Right ventricle myocardium inferior (tissue), 1 donor: ENCODE results near the gene UBE2V1. TPM values are rescaled to one million over a fixed set of nuclear protein-coding genes. Genes with fewer than 3 reads are reported as not detected.
"Not testable (repeated sequence)": the region's sequence is repeated elsewhere in the genome, so short reads cannot be mapped to it uniquely, and the experiment has no call there.

Experiments
- ATAC-seq: fragments of 200-7000 bp; cut with Tn5 transposase; one replicate; pipeline ENCODE4 v1.9.1; 2020; ENCODE audit warnings: mild to moderate bottlenecking, moderate library complexity
- DNase-seq: peaks from one replicate; pipeline ENCODE4 v3.0.0; 2021; ENCODE audit errors: missing footprints
- intact Hi-C: fragments of 100-400 bp; cut with DNase I; formaldehyde crosslinking; loops from one replicate; pipeline ENCODE4 v1.11.0; 2022
- long read RNA-seq: library from polyadenylated mRNA; unstranded; transcript quantifications from one replicate; pipeline ENCODE4 v2.0.0, GENCODE V29; 2021
- total RNA-seq: library from RNA; stranded (reverse); fragmentation: NEBNext Ultra II Directional; extraction: Animal tissue kit (Norgen Biotek cat#: 25700); gene quantifications from one replicate; pipeline ENCODE4 v1.2.1, GENCODE V29; 2021
- donor health status: DM: no; HTN: yes; CAD: no; lungs with severe emphysema.

UBE2V1 gene
- total RNA-seq, result 74.3 TPM
- long read RNA-seq, transcript UBE2V1-203 (4 exons, 2,133 nt), result major isoform, 45 of 54 reads
- long read RNA-seq, partial matches to known transcripts, result 3 of 54 reads
- long read RNA-seq, other reads (novel, unspliced or antisense), result 3 of 54 reads

DNA sequence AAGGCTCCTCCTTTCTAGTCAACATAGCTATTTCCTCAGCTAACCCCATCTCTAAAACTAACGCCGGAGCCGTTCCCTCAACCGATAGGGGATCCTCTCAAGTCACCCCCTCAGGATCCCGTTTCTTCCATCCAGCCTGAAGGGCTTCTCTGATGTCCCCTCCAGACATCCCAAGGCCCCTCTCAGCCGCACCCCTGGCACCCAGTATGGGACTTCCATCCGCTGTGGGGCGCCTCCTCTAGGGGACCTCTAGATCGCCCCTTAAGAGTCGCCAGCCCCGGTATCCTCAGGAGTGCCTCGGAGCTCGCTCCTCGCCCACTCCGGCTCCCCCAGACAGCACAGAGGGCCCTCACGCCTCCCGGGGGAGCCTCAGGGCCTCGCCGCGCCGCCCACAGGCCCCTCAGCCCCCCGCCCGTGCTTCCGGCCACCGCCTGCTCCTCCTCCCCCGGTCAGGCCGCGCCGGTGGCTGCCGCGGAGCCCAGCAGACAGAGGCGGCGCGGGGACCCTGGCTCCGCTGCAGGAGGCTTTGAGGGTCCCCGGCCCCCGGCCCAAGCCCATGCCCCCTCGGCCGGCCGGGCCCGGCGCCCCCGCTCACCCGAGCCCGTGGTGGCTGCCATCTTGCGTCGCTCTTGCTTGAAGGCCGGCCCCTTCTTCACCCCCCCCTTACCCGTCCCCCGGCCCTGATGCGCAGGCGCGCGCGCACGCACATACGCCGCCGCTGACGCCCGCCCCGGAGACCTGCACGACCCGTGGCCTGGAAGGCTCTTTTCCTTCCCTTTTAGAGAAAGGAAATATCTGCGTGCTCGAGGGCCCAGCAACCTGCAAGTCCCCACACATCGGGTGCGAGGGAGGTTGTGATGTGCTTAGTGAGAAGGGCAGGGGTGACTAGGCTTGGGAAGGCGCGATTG lies at the start of gene UBE2V1:
Gene UBE2V1 (minus strand): TSS at position 639 of the 908 bp plus-strand sequence. CDS start 22 bp downstream, at position 617.
- ATAC-seq, result peak; percentile 87
- DNase-seq, result peak; percentile 97
- intact Hi-C loops, result loop anchor here (10.0 kb wide), 1 partner anchor 622 kb away; the partner anchor contains the start of gene PARD6B

- DNase-seq, ATAC-seq, intact Hi-C loops: not testable (repeated sequence)
These were observed 48.5 kb upstream of the UBE2V1 start for GRCh38 chr20:50161494-50161893.

DNA sequence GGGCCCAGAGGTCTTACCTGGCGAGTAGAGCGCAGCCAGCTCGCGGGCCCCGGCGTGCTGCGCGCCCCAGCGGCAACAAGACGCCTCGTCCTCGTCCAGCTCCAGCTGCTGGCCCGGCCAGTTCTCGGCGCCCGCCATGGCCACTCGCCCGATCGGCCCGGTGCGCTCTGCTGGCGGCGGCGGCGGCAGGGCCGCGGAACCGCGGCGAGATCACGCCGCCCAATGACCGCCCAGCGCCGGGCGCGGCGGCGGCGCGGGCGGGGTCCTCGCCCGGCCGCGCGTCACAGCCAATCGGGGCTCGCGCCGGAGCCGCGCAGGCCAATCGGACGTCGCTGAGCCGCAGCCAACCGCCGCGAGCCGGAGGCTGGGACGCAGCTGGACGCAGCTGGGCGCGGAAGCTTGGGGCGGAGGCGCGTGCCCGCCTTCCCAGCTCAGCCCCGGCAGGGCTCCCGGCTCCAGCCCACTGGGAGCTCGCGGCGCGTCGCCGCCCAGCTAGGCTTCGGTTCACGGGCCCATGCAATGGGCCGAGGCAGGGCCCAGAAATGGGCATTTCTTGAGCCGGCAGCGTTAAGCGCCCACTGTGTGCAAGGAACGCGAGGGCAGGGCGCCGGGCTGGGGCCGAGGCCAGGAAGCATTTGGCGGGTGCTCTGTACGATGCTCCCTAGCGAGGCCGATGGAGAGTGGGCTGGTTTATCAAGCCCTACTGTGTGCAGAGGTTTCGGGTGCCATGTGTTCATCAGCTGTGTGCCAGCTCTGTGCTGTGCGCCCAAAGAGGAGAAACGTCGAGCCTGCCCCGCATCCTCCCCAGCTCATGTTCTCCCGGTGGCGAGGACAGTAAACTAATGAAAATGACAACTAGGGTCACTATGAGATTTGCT lies 40.8 kb upstream of the UBE2V1 start, which contains the start of gene PEDS1:
Gene PEDS1 (minus strand): TSS at position 224 of the 878 bp plus-strand sequence. CDS start 86 bp downstream, at position 138.
- ATAC-seq (peak; percentile 97), DNase-seq (peak; percentile 96)
- intact Hi-C loops, result no loop called here

- intact Hi-C loops, result no loop called here
- DNase-seq (no peak), ATAC-seq (no peak)
These were observed 40.2 kb upstream of the UBE2V1 start for GRCh38 chr20:50153153-50153499.

- DNase-seq (no peak), ATAC-seq (no peak)
- intact Hi-C loops, result no loop called here
These were observed 39.6 kb upstream of the UBE2V1 start for GRCh38 chr20:50152394-50153152.

GRCh38 chr20:50151034-50151743 lies 38.2 kb upstream of the UBE2V1 start:
- DNase-seq (no peak), ATAC-seq (no peak)
- intact Hi-C loops, result no loop called here

DNA sequence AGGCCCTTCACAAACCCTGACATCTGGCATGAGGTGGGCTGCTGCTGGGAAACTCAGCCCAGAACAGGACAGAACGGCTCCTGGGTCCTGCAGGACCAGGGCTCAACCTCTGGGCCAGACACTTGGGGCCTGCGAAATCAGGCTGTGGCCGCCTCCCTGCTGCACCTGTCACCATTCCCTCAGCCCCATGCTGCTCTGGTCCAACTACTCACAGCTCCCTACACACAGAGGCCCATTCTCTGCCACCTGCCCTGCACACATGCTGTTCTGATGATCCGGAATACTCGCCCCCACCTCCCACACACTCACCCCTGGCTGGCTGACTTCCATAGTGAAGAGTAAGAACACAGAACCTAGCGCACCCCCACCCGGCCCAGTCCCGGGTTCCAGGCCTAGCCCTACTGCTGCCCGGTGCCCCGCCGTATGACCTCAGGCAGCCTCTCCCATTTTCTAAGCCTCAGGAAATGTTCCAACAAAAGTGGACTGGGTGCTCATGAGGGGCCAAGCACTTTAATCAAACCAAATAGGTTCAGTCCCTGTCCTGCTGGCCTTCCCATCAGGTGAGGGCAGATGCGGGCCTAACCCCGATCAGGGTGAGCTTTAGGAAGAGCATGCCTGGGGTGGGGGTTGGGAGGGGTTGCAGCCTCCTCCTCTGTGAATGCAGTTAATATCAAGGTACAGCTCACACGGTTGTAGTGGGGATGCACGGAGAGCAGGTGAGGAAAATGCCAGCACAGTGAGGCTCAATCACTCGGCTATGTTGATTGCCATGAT lies 36.7 kb upstream of the UBE2V1 start:
- intact Hi-C loops, result no loop called here
- no peak for DNase-seq
- no peak for ATAC-seq

DNA sequence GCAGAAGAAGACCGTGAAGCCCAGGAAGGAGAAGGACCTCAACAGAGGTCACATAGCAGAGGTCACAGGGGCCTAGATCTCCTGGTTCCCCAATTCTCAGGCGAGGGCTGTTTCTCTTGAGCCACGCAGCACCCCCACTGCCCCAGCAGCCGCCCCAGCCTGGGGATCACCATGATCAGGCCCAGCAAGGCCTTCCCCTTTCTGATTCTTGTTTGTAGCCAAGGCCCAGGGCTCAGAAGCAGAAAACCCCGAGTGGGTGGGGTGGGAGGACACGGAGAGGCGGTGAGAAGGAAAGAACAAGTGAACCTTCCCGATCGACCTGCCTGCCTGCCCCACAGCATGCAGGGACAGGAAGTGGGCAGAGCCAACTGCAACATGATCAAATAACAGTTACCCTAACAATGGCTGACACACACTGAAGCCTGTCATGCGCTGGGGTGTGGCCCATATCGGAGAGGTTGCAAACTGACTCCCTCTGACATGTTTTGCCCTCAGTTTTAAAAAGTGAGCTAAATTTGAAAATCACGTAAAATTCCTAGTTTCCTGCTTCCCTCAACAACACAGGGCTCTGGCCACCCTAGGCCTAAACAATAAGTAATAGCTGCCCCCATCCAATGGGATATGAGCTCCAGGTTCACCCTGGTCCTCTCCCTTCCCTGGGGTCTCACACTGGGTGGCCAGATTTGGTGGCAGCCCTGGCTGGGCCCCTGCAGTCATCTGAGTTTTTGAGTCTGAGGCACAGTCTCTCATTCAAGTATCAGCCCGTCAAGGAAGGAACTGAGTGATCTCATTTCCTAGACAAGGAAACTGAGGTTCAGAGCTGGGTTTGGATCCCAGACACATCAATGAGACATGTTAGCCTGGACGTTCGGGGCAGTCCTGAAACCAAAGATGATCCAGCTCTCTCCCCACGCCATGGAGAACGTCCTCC lies 34.0 kb upstream of the UBE2V1 start:
- no peak for ATAC-seq
- DNase-seq, result no peak
- intact Hi-C loops, result no loop called here

GRCh38 chr20:50146214-50146613 lies 33.3 kb upstream of the UBE2V1 start:
- DNase-seq (no peak), ATAC-seq (no peak)
- intact Hi-C loops, result no loop called here

DNA sequence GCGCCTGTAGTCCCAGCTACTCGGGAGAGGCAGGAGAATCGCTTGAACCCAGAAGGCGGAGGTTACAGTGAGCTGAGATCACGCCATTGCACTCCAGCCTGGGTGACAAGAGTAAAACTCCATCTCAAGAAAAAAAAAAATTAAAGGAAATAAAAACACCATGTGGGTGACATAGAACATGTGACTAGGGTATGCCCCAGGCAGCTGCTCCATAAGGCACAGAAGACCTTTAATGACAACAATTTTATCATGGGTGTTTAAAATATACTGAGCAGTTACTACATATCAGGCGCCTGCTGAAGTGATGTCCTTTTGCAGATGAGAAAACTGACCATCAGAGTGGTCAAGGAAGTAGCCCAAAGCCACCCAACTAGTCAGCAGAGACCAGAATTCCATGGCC lies 32.6 kb upstream of the UBE2V1 start:
- ATAC-seq (no peak), DNase-seq (no peak)
- intact Hi-C loops, result no loop called here

DNA sequence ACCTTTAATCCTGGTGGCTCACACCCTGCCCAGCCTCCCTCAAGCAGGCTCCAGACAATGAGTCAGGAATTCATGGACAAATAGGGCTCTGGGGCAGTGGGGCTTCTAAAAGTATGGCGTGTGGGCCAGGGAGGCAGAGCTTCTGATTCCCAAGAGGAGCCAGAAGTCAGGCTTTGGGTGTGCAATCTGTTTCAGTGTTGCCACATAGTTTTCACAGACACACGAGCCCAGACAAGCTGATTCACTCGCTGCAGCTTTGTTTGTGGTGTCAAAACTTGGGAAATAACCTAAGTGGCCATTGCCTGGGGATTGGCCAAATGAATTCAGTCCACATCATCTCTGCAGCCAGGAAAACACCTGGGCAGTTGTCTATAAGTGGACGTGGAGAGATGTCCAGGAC lies 31.4 kb upstream of the UBE2V1 start:
- ATAC-seq (peak; percentile 69), DNase-seq (no peak)
- intact Hi-C loops, result no loop called here

GRCh38 chr20:50142812-50143211 lies 29.9 kb upstream of the UBE2V1 start:
- DNase-seq (no peak), ATAC-seq (no peak)
- intact Hi-C loops, result no loop called here

GRCh38 chr20:50141811-50142561 lies 29.0 kb upstream of the UBE2V1 start:
- no peak for ATAC-seq
- DNase-seq, result no peak
- intact Hi-C loops, result no loop called here

- DNase-seq (no peak), ATAC-seq (no peak)
- intact Hi-C loops, result no loop called here
These were observed 28.2 kb upstream of the UBE2V1 start for GRCh38 chr20:50141018-50141675.

DNA sequence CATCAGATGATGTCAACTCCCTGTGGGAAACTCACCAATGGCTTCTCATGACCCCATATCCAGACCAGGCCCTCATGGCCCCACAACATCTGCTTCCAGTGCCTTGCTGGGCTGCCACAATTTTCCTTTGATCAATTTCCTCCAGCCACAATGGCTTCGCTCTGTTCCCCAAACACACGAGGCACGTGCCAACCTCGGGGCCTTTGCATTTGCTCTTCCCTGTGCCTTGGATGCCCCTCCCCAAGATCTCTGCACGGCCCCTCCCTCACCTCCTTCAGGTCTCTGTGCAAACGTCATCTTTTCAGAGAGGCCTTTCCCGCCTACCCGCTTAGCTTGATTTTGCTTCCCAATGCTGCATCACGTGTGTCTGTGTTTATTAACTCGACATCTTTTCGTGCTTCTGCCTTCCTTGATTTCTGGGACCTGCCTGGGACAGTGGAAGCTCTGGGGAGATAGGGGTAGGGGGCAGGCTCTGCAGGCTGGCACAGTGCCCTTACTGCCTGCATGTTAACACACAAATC lies 27.4 kb upstream of the UBE2V1 start:
- no peak for ATAC-seq
- DNase-seq, result no peak
- intact Hi-C loops, result no loop called here
